Esophagus muscularis mucosa (tissue), 3 donors: ENCODE data around the gene PRDX1.

ENCODE experiments used
- CTCF ChIP-seq, 3 experiments: fragments of 200-600 bp in 2 of 3; fragments of 450-650 bp in 1 of 3; sonication (generic) in 2 of 3; IDR thresholded peaks; one replicate each; pipeline ENCODE4 v1.5.1; 2017 to 2019; ENCODE audit warnings: antibody characterized with exemption in 3 of 3, mild to moderate bottlenecking in 2 of 3, moderate library complexity in 1 of 3
- EP300 ChIP-seq: sonication (generic); formaldehyde crosslinking; IDR thresholded peaks from one replicate; pipeline ENCODE4 v1.6.1; 2017; ENCODE audit warnings: antibody characterized with exemption

- TF ChIP-seq EP300: no peak
- no peak for TF ChIP-seq CTCF (IDR thresholded peaks at IDR 0.05)
Measured at GRCh38 chr1:45490121-45490625, 31.5 kb downstream of the PRDX1 start.
